Measurements from ENCODE around the gene TEAD1. TPM values are rescaled to one million over a fixed set of nuclear protein-coding genes. Genes with fewer than 3 reads are reported as not detected.

The TEAD1 gene
- total RNA-seq, 2 experiments from 2014 or later, result 0.59 to 0.65 TPM

- intact Hi-C loops (cut with DNase I, micrococcal nuclease), result no loop called here
Observed at GRCh38 chr11:12853652-12854296, 179.6 kb downstream of the TEAD1 start.

DNA sequence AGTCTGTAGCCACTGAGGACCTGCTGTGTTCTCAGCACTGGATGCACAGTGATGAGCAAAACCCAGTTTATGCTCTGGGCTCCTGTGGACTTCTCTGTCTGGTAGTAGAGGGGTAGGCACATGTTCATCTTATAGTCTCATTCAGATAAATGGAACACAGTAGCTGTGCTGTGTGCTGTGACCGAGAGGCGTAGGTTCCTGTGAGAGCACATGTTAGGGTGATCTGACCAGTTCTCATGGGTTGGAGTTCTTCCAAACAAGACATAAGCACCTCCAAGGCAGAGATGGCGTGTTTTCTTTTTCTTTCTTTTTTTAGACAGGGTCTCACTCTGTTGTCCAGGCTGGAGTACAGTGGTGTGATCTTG is 180.1 kb downstream of the TEAD1 start:
- H3K9me3 Mint-ChIP-seq (ENCODE audit: low read depth), result no peaks in the 10 kb centered on the region
- ATAC-seq (no peak), DNase-seq (no peak)
- CTCF ChIA-PET, result no interaction called here
- intact Hi-C loops (cut with DNase I, micrococcal nuclease), result no loop called here
- peaks cover 4% of the 10 kb centered on the region for H3K4me1 Mint-ChIP-seq
- H3K36me3 Mint-ChIP-seq (ENCODE audit: low read depth), result no peaks in the 10 kb centered on the region
- POLR2A ChIA-PET, result no interaction called here
- no peak overlapping the region for H3K27ac Mint-ChIP-seq
- peaks cover 16% of the 10 kb centered on the region for H3K27me3 Mint-ChIP-seq
- H3K4me3 Mint-ChIP-seq, result no peak overlapping the region

More at GRCh38 chr11:12853652-12854296, 179.6 kb downstream of the TEAD1 start:
- peaks cover 16% of the 10 kb centered on the region for H3K27me3 Mint-ChIP-seq
- H3K27ac Mint-ChIP-seq, result no peak overlapping the region
- no peaks in the 10 kb centered on the region for H3K36me3 Mint-ChIP-seq (ENCODE audit: low read depth)
- H3K4me3 Mint-ChIP-seq, result no peak overlapping the region
- CTCF ChIA-PET, result no interaction called here
- no peak for ATAC-seq
- no peaks in the 10 kb centered on the region for H3K9me3 Mint-ChIP-seq (ENCODE audit: low read depth)
- POLR2A ChIA-PET, result no interaction called here
- DNase-seq, result no peak
- H3K4me1 Mint-ChIP-seq, result peaks cover 4% of the 10 kb centered on the region

GRCh38 chr11:12854829-12855228 is 180.6 kb downstream of the TEAD1 start:
- peaks cover 17% of the 10 kb centered on the region for H3K27me3 Mint-ChIP-seq
- intact Hi-C loops (cut with DNase I, micrococcal nuclease), result no loop called here
- no peaks in the 10 kb centered on the region for H3K9me3 Mint-ChIP-seq (ENCODE audit: low read depth)
- CTCF ChIA-PET, result no interaction called here
- no peak overlapping the region for H3K27ac Mint-ChIP-seq
- POLR2A ChIA-PET, result no interaction called here
- H3K4me3 Mint-ChIP-seq, result no peak overlapping the region
- H3K36me3 Mint-ChIP-seq (ENCODE audit: low read depth), result no peaks in the 10 kb centered on the region
- DNase-seq (no peak), ATAC-seq (no peak)
- peaks cover 4% of the 10 kb centered on the region for H3K4me1 Mint-ChIP-seq

DNA sequence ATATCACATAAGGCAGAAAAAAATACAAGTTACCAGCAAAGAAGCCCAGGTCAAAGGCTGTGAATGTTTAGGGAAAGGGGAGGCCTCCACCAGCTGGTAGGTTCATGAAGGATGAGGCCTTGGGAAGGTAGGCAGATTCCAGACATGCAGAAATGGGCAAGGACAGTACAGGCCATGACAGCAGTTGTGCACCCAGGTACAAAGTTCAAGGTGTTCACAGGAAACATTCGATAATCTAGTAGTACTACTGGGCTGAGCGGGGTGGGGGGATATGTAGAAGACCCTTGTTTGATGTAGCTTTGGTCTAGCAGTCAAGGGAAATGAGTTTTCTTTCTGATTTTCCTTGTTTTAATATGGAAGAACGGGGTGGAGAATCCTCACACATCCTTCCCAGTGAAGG is 182.1 kb downstream of the TEAD1 start:
- ChIA-PET CTCF (interaction anchor here (0.5 kb wide), 1 partner anchor 220 kb away, joined by 4 read pairs; no protein-coding TSS in a partner anchor), POLR2A (no interaction called here)
- no peak overlapping the region for H3K27ac Mint-ChIP-seq
- no peak overlapping the region for H3K4me3 Mint-ChIP-seq
- no peaks in the 10 kb centered on the region for H3K9me3 Mint-ChIP-seq (ENCODE audit: low read depth)
- ATAC-seq, result no peak
- H3K27me3 Mint-ChIP-seq, result peaks cover 18% of the 10 kb centered on the region
- peaks cover 4% of the 10 kb centered on the region for H3K4me1 Mint-ChIP-seq
- H3K36me3 Mint-ChIP-seq (ENCODE audit: low read depth), result no peaks in the 10 kb centered on the region
- intact Hi-C loops (cut with DNase I, micrococcal nuclease), result no loop called here
- DNase-seq, result no peak

GRCh38 chr11:12857572-12857971 is 183.4 kb downstream of the TEAD1 start:
- Mint-ChIP-seq H3K36me3 (ENCODE audit: low read depth) (no peaks in the 10 kb centered on the region), H3K9me3 (ENCODE audit: low read depth) (no peaks in the 10 kb centered on the region), H3K4me3 (no peak overlapping the region), H3K27ac (no peak overlapping the region), H3K4me1 (no peaks in the 10 kb centered on the region), H3K27me3 (peaks cover 15% of the 10 kb centered on the region)
- ATAC-seq (no peak), DNase-seq (no peak)
- CTCF ChIA-PET, result no interaction called here
- POLR2A ChIA-PET, result no interaction called here
- intact Hi-C loops (cut with DNase I, micrococcal nuclease), result no loop called here

DNA sequence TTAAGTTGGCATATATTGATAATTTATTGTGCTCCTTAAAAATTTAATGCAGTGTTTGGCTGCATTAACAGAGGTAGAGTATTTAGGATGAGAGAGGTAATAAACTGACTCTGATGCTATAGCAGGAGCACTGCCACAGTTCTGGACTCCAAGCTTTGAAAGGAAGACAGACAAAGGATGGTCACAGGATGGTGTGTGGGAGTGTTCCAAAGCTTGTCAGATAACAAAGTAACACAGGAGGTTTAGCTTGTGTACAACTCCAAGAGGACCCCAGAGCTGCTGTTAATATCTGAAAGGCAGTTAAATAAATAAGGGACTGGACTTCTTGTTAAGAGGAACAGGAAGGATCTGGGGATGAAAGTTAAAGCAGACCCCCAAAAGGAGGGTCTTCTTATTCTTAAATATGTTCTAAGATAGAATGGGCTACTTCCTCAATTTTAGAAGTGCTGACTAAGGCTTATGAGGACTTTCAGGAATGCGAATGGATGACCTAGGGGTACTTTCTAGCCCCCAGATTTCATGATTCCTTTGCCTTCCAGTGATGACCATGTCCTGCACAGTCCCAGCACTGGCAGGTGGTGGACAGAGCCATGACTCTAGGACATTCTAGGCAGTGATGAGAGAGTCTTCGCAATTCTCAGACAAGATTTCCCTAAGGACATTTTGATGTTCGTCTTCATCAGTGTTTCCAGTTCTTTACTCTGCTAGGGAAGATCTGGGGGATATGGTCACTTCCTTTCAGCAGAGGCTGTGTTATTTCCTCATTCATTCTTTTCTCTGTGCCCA is 185.8 kb downstream of the TEAD1 start:
- H3K27ac Mint-ChIP-seq, result no peak overlapping the region
- H3K4me3 Mint-ChIP-seq, result no peak overlapping the region
- ATAC-seq (no peak), DNase-seq (no peak)
- no peaks in the 10 kb centered on the region for H3K9me3 Mint-ChIP-seq (ENCODE audit: low read depth)
- POLR2A ChIA-PET, result no interaction called here
- CTCF ChIA-PET, result no interaction called here
- peaks cover 8% of the 10 kb centered on the region for H3K4me1 Mint-ChIP-seq
- H3K36me3 Mint-ChIP-seq (ENCODE audit: low read depth), result no peaks in the 10 kb centered on the region
- H3K27me3 Mint-ChIP-seq, result peaks cover 34% of the 10 kb centered on the region
- intact Hi-C loops (cut with DNase I, micrococcal nuclease), result no loop called here

- ATAC-seq, result no peak
- no peaks in the 10 kb centered on the region for H3K36me3 Mint-ChIP-seq (ENCODE audit: low read depth)
Observed at GRCh38 chr11:12860827-12861226, 186.6 kb downstream of the TEAD1 start.

DNA sequence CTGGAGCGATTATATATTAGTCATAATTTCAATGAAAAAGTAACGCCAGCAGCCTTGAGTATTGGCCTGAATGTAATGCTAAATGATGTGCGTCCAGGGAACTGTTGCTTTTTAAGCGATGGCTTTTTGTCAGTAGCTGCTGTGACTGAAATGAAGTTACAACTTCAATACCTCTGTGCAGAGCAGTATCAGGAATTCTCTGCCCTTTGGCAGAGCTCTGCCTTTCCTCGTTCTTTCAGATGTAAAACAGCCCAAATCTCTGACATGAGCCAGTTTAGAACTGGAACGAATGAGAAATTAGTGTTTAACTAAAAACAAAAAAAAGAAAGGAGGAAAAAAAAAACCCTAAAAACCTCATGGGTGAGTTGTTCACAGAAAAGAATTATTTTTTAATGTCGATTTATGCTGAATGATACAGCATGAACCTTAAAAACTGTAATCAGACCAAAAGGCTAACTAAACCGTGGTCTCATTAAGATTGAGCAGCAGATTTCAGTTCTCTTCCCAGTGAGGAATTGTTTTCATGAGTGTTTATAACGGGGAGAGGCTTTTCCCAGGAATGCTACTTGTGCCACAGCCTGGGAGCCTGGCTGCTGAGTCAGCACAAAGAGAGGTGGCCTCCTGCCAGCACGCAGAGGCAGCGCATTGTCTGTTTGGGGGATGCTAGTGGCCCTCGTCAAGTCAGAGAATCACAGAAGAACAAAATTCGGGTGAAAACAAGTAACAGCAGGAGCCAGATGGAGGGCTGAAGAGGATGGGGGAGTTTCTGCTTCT is 188.7 kb downstream of the TEAD1 start:
- POLR2A ChIA-PET, result interaction anchor here (0.5 kb wide), 1 partner anchor 37 kb away, joined by 8 read pairs; no protein-coding TSS in a partner anchor
- Mint-ChIP-seq H3K27me3 (peaks cover 41% of the 10 kb centered on the region), H3K36me3 (ENCODE audit: low read depth) (no peaks in the 10 kb centered on the region), H3K4me1 (peaks cover 8% of the 10 kb centered on the region), H3K27ac (no peak overlapping the region), H3K4me3 (no peak overlapping the region), H3K9me3 (ENCODE audit: low read depth) (no peaks in the 10 kb centered on the region)
- intact Hi-C loops (cut with DNase I, micrococcal nuclease), result no loop called here
- ATAC-seq (no peak), DNase-seq (no peak)
- CTCF ChIA-PET, result interaction anchor here (0.6 kb wide), 2 partner anchors 35 to 1605 kb away, joined by 3 to 4 read pairs; no protein-coding TSS in a partner anchor

More at GRCh38 chr11:12860827-12861226, 186.6 kb downstream of the TEAD1 start:
- intact Hi-C loops (cut with DNase I, micrococcal nuclease), result no loop called here
- H3K4me3 Mint-ChIP-seq, result no peak overlapping the region
- no peaks in the 10 kb centered on the region for H3K9me3 Mint-ChIP-seq (ENCODE audit: low read depth)
- no peak for DNase-seq
- peaks cover 8% of the 10 kb centered on the region for H3K4me1 Mint-ChIP-seq
- peaks cover 36% of the 10 kb centered on the region for H3K27me3 Mint-ChIP-seq
- H3K27ac Mint-ChIP-seq, result no peak overlapping the region
- POLR2A ChIA-PET, result no interaction called here
- CTCF ChIA-PET, result interaction anchor here (0.8 kb wide), 1 partner anchor 26 kb away, joined by 3 read pairs; no protein-coding TSS in a partner anchor

GRCh38 chr11:12863605-12864121 is 189.4 kb downstream of the TEAD1 start:
- intact Hi-C loops (cut with DNase I, micrococcal nuclease), result no loop called here
- DNase-seq (no peak), ATAC-seq (no peak)
- CTCF ChIA-PET, result interaction anchor here (0.5 to 2.2 kb wide), 7 partner anchors 10 to 1605 kb away, joined by 3 to 6 read pairs (median 4); no protein-coding TSS in a partner anchor
- Mint-ChIP-seq H3K9me3 (ENCODE audit: low read depth) (no peaks in the 10 kb centered on the region), H3K27me3 (peaks cover 41% of the 10 kb centered on the region), H3K4me1 (peaks cover 8% of the 10 kb centered on the region), H3K4me3 (no peak overlapping the region), H3K27ac (no peak overlapping the region), H3K36me3 (ENCODE audit: low read depth) (no peaks in the 10 kb centered on the region)
- POLR2A ChIA-PET, result interaction anchor here (0.5 to 1.0 kb wide), 3 partner anchors 12 to 287 kb away, joined by 3 to 8 read pairs (median 4); no protein-coding TSS in a partner anchor

DNA sequence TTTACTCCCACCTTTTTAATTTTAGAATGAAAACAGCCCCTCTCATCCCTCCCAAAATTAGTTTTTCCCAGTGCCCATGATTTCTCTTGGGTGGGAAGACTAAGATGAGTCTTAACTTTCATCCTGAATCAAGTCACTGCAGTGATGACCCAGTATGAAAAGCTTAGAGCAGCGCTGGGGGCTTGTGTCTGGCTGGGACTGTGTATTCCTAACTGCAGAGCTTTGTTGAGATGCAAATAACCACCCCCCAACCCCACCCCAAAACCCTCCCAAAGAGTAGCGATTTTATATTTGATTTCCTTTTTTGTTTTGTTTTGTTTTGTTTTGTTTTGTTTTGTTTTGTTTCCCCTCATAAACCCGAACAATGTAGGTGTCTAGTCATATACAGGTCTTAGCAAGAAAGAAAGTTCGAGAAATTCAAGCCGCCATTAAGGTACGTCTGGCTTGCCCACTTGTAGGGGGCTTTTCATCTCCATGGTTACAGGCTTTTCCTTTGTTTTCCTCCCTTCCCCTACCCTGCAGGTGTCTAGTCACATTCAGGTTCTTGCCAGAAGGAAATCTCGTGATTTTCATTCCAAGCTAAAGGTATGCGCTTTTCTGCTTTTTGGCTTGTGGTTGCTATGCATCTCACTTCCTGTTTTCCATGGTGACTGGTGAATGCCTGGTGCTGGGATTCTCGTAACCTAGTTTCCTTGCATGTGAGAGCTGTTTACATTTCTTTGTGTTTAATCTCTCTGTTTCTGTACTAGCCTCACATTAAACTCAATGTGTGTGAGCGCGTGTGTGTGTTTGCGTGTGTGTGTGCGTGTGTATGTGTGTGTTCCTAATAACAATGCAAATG is 190.3 kb downstream of the TEAD1 start:
- ATAC-seq (no peak), DNase-seq (no peak)
- ChIA-PET CTCF (interaction anchor here (0.5 to 2.2 kb wide), 7 partner anchors 9 to 533 kb away, joined by 3 to 6 read pairs (median 4); no protein-coding TSS in a partner anchor), POLR2A (interaction anchor here (1.0 kb wide), 1 partner anchor 11 kb away, joined by 3 read pairs; no protein-coding TSS in a partner anchor)
- H3K36me3 Mint-ChIP-seq (ENCODE audit: low read depth), result no peaks in the 10 kb centered on the region
- H3K4me3 Mint-ChIP-seq, result no peak overlapping the region
- intact Hi-C loops (cut with DNase I, micrococcal nuclease), result no loop called here
- H3K27me3 Mint-ChIP-seq, result peaks cover 44% of the 10 kb centered on the region
- no peaks in the 10 kb centered on the region for H3K9me3 Mint-ChIP-seq (ENCODE audit: low read depth)
- no peak overlapping the region for H3K27ac Mint-ChIP-seq
- peaks cover 8% of the 10 kb centered on the region for H3K4me1 Mint-ChIP-seq

All from activated CD4-positive, alpha-beta T cell treated with anti-CD3 and anti-CD28 coated beads for 36 hours (primary cell).